Skeletal muscle tissue (tissue), 4 donors: ENCODE data around the gene MSI2. TPM values are rescaled to one million over a fixed set of nuclear protein-coding genes. Genes with fewer than 3 reads are reported as not detected.

Source experiments
- H3K27ac ChIP-seq: one replicate; pipeline ENCODE4 v1.7.0; 2013; ENCODE audit warnings: mild to moderate bottlenecking, low read depth, low read length, inconsistent platforms
- H3K27me3 ChIP-seq, 3 donors: one replicate each; pipeline ENCODE4 v1.7.0; 2013; ENCODE audit warnings: low read length in 3 of 3; ENCODE audit not compliant: control insufficient read depth in 3 of 3, insufficient read depth in 3 of 3
- H3K36me3 ChIP-seq, 3 donors: one replicate each; pipeline ENCODE4 v1.7.0; 2013; ENCODE audit warnings: low read length in 3 of 3; ENCODE audit not compliant: control insufficient read depth in 3 of 3, insufficient read depth in 3 of 3
- H3K4me1 ChIP-seq, 3 donors: one replicate each; pipeline ENCODE4 v1.7.0; 2013; ENCODE audit warnings: low read length in 3 of 3, mild to moderate bottlenecking in 3 of 3; ENCODE audit not compliant: control insufficient read depth in 3 of 3, insufficient read depth in 3 of 3
- H3K4me3 ChIP-seq, 3 donors: one replicate each; pipeline ENCODE4 v1.7.0; 2013; ENCODE audit warnings: low read length in 3 of 3
- H3K9ac ChIP-seq, 3 donors: one replicate each; pipeline ENCODE4 v1.7.0; 2013; ENCODE audit warnings: low read length in 3 of 3, mild to moderate bottlenecking in 3 of 3, moderate library complexity in 2 of 3, low read depth in 1 of 3
- H3K9me3 ChIP-seq, 3 donors: one replicate each; pipeline ENCODE4 v1.7.0; 2013; ENCODE audit warnings: low read length in 3 of 3; ENCODE audit not compliant: control insufficient read depth in 3 of 3
- total RNA-seq: library from RNA; depleted of rRNA; stranded (reverse); fragments of >200 nt; gene quantifications from one replicate; pipeline ENCODE4 v1.2.3, GENCODE V29; 2014
- donor health status: Osteomylitis.

MSI2 gene
- total RNA-seq, 1 donor from 2014 or later, result 20.4 TPM

GRCh38 chr17:57286399-57287105 lies 30.2 kb downstream of the MSI2 start:
- Histone ChIP-seq H3K4me1 (peaks cover 41 to 77% (median 67%) of the 10 kb centered on the region in 3 donors), H3K27me3 (no peaks in the 10 kb centered on the region), H3K27ac (peak overlapping the region; percentile 82), H3K9ac (peak overlapping the region in 2 of 3 donors; percentile 20 to 42), H3K4me3 (no peak overlapping the region), H3K9me3 (no peaks in the 10 kb centered on the region), H3K36me3 (peaks cover 0 to 2% (median 0%) of the 10 kb centered on the region in 3 donors)

DNA sequence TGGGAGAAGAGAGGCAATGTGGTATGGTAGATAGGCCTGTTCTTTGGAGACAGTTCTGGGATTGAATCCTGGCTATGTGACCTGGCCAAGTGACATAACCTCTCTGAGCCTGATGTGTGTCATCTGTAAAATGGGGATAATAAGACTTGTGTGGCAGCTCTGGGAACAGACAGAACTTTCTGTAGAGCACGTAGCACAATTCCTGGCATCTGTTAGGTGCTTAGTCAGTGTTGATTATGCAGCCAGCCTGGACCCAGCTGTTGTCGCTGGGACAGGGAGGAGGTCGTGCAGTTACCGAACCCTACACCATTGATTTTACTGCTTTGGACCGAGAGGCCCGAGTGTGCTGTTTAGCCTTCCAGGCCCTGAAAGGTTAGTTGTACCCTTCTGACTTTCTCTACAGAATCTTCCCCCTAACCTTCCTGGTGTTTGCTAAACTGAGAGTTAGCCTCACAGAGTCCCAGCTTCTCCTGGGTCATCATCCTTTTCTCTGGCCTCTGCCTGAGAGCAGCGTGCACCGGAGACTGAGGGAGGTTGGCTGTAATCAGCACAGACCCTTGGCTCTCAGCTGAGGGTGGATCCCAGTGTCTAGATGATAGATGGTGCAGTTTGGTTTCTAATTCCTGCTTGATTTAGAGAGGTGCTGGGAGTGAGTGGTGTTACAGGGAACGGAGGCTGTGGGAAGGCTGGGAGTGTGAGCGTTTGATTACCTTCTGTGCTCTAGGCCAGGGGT lies 31.9 kb downstream of the MSI2 start:
- Histone ChIP-seq H3K27ac (peak overlapping the region; percentile 82), H3K9ac (peak overlapping the region; percentile 58 to 69 (median 63)), H3K4me1 (peaks cover 35 to 76% (median 70%) of the 10 kb centered on the region in 3 donors), H3K27me3 (no peaks in the 10 kb centered on the region), H3K36me3 (peaks cover 0 to 2% (median 0%) of the 10 kb centered on the region in 3 donors), H3K4me3 (peak overlapping the region; percentile 25 to 49 (median 46)), H3K9me3 (no peaks in the 10 kb centered on the region)

DNA sequence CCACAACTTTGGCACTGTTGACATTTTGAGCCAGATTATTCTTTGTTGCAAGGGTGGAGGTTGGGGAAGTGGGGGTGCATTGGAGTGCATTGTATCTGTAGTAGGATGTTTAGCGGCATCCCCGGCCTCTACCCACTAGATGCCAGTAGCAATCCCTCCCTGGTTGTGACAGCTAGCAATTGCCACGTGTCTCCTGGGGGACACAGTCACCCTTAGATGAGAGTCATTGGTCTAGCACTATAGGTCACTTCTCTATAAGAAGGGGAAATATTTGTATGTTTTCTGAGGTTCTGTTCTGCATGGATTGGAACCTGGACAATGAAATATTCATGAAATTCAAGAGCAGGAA lies 32.4 kb downstream of the MSI2 start:
- peak overlapping the region; percentile 82 for H3K27ac ChIP-seq
- H3K9me3 ChIP-seq, result no peaks in the 10 kb centered on the region
- peaks cover 35 to 74% (median 68%) of the 10 kb centered on the region in 3 donors for H3K4me1 ChIP-seq
- H3K9ac ChIP-seq, result peak overlapping the region; percentile 58 to 69 (median 63)
- H3K27me3 ChIP-seq, result no peaks in the 10 kb centered on the region
- H3K36me3 ChIP-seq, result peaks cover 0 to 2% (median 0%) of the 10 kb centered on the region in 3 donors
- peak overlapping the region; percentile 23 to 49 (median 46) for H3K4me3 ChIP-seq

DNA sequence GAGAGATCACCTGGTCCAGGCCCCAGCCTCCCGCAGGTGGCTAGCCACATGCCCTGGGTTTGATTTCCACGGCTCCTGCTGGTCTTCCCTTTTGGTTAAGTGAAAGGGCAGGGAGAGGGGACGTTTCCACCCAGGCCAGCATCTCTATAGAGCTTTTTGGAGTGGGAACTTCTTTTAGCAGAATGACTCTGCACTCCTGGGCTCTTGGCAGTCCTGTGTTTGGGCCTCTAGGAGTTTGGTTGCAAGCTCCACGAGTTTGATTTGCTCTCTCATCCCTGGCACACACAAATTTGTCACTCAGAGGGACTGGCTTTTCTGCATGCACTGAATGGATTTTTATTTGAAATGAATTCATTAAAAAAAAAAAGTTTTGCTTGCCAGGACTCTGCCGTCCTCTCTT lies 32.8 kb downstream of the MSI2 start:
- Histone ChIP-seq H3K9ac (peak overlapping the region; percentile 57 to 69 (median 63)), H3K4me3 (peak overlapping the region in 1 of 3 donors; percentile 23), H3K4me1 (peaks cover 35 to 76% (median 68%) of the 10 kb centered on the region in 3 donors), H3K27ac (peak overlapping the region; percentile 82), H3K27me3 (no peaks in the 10 kb centered on the region), H3K36me3 (peaks cover 0 to 2% (median 0%) of the 10 kb centered on the region in 3 donors), H3K9me3 (no peaks in the 10 kb centered on the region)

- peaks cover 36 to 81% (median 73%) of the 10 kb centered on the region in 3 donors for H3K4me1 ChIP-seq
Observed at GRCh38 chr17:57289613-57290012, 33.3 kb downstream of the MSI2 start.

GRCh38 chr17:57290981-57291380 lies 34.7 kb downstream of the MSI2 start:
- Histone ChIP-seq H3K9me3 (no peaks in the 10 kb centered on the region), H3K27me3 (no peaks in the 10 kb centered on the region), H3K27ac (peak overlapping the region; percentile 15), H3K9ac (no peak overlapping the region), H3K36me3 (peaks cover 0 to 2% (median 0%) of the 10 kb centered on the region in 3 donors), H3K4me3 (no peak overlapping the region), H3K4me1 (peaks cover 40 to 81% (median 77%) of the 10 kb centered on the region in 3 donors)

More at GRCh38 chr17:57289613-57290012, 33.3 kb downstream of the MSI2 start:
- no peaks in the 10 kb centered on the region for H3K9me3 ChIP-seq
- H3K9ac ChIP-seq, result peak overlapping the region; percentile 57 to 65 (median 63)
- peaks cover 0 to 2% (median 0%) of the 10 kb centered on the region in 3 donors for H3K36me3 ChIP-seq
- peak overlapping the region in 2 of 3 donors; percentile 17 to 23 for H3K4me3 ChIP-seq
- peak overlapping the region; percentile 82 for H3K27ac ChIP-seq
- H3K27me3 ChIP-seq, result no peaks in the 10 kb centered on the region

DNA sequence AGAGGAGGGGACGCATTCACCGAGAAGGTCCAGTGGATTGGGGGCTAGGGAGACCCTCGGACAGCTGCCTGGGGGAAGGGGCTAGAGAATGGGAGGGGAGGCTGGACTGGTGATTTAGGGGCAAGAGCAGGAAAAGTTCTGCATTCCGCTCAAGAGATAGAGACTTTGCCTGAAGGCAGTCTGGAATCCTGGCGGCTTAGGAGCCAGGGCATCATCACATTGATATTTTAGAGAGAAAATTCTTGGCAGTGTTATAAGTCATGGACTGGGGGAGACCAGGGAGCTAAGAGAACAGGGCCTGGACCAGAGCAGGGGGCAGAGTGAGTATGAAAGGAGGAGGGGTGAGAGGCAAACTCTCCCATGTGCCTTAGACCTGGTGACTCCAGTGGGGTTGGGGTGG lies 35.8 kb downstream of the MSI2 start:
- Histone ChIP-seq H3K4me3 (no peak overlapping the region), H3K27me3 (no peaks in the 10 kb centered on the region), H3K36me3 (peaks cover 0 to 2% (median 0%) of the 10 kb centered on the region in 3 donors), H3K27ac (no peak overlapping the region), H3K9me3 (no peaks in the 10 kb centered on the region), H3K4me1 (peaks cover 44 to 76% (median 71%) of the 10 kb centered on the region in 3 donors), H3K9ac (peak overlapping the region in 1 of 3 donors; percentile 40)

DNA sequence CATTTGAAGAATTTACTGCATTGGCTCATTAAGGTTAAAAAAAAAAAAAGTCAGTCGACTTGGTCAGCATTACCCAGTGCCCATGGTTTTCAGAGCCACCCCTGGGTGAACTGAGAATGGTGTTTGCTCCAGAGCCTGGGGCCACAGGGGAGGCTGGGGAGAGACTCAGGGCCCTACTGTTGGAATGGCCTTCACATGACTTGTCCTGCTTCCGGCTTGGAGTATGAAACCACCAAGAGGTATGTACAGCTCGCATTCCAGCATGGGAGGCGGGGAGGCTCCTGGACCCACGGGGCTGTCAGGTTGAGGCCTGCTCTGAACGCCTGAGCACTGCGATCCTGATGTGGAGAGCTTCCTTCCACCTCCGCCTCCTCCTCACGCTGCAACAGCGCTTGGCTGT lies 36.8 kb downstream of the MSI2 start:
- Histone ChIP-seq H3K4me1 (peaks cover 36 to 66% (median 61%) of the 10 kb centered on the region in 3 donors), H3K9ac (no peak overlapping the region), H3K36me3 (peaks cover 0 to 2% (median 0%) of the 10 kb centered on the region in 3 donors), H3K27me3 (no peaks in the 10 kb centered on the region), H3K9me3 (no peaks in the 10 kb centered on the region), H3K4me3 (no peak overlapping the region), H3K27ac (no peak overlapping the region)

DNA sequence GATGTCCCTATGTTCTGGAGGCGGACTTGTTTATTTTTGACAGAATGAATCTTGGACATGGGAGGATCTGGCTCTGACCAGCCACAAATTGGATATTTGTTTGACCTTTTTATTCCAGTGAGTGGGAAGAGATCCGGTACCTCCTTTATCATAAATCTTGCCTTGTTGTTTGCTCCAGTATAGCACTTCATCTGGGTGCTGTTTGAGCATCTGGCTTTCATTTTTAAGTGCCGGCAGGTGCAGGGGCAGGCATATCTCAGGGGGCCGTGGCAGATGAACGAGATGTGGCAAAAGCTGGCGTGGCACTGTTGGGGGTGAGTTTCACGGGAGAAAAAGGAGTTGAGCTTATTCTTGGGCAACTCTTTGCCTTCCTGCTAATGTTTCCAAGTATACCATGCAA lies 37.8 kb downstream of the MSI2 start:
- H3K4me3 ChIP-seq, result no peak overlapping the region
- peaks cover 27 to 56% (median 51%) of the 10 kb centered on the region in 3 donors for H3K4me1 ChIP-seq
- no peaks in the 10 kb centered on the region for H3K27me3 ChIP-seq
- peak overlapping the region; percentile 83 for H3K27ac ChIP-seq
- H3K36me3 ChIP-seq, result peaks cover 0 to 2% (median 0%) of the 10 kb centered on the region in 3 donors
- H3K9ac ChIP-seq, result no peak overlapping the region
- H3K9me3 ChIP-seq, result no peaks in the 10 kb centered on the region
